Astrocyte of the spinal cord (primary cell): Measurements from ENCODE around the gene GRID1.

Experiments
- DNase-seq: peaks from one replicate; pipeline ENCODE4 v3.0.0; 2011; ENCODE audit warnings: low read depth, low spot score
- H3K4me3 ChIP-seq: 2 replicates; pipeline ENCODE4 v1.5.1; 2011; ENCODE audit warnings: low read depth, mild to moderate bottlenecking, low read length, moderate library complexity
- CTCF ChIP-seq: IDR thresholded peaks from 2 replicates; pipeline ENCODE4 v1.5.1; 2012; ENCODE audit warnings: low read depth, mild to moderate bottlenecking, low read length, inconsistent platforms
- in situ Hi-C: cut with HindIII; loops from 2 replicates; pipeline ENCODE4 v1.10.0; 2017; ENCODE audit warnings: low sequenced_read_pairs

GRID1 gene

DNA sequence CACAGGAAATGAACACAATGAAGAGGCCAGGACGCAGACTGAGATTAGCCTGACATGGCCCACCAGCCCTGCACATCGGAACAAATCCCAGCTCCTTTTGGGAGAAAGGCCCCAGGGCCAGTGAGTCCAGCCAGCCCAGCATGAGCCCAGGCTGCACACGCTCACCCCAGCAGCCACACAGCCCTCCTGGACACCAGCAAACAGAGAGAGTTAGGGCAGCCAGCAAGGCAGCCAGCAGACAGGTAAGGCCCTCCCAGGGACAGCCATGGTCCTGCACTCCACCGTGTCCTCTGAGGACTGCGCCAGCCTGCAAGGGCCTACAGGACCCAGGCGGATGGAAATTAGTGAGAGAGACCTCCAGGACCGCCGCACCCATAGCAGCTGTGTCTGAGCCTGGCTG lies 8.1 kb upstream of the GRID1 start:
- in situ Hi-C loops: no loop called here
- no peak for DNase-seq
- TF ChIP-seq CTCF: no peak
- H3K4me3 ChIP-seq: no peak overlapping the region

- no peak overlapping the region for H3K4me3 ChIP-seq
- no peak for TF ChIP-seq CTCF
- in situ Hi-C loops: no loop called here
- DNase-seq: no peak
Measured at GRCh38 chr10:86373828-86374227, 7.2 kb upstream of the GRID1 start.

DNA sequence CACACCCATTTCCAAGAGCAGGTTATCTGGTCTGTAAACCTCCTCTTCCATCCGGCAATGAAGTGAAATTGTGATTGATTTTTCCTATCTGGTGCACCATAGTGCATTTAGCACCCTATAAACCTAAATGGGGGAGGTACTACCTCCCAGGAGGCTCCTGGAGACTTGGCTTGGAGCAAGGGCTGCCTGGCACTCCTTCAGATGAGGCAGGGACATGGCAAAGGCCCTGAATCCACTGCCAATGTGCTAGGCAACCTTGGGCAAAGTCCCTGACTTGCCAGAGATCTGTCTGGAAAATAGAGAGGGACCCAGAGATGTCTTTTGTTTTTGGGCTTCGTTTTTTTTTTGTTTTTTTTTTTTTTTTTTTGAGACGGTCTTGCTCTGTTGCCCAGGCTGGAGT lies 6.7 kb upstream of the GRID1 start:
- in situ Hi-C loops: no loop called here
- DNase-seq: no peak
- no peak overlapping the region for H3K4me3 ChIP-seq
- TF ChIP-seq CTCF: no peak

- in situ Hi-C loops: no loop called here
- no peak for DNase-seq
- TF ChIP-seq CTCF: no peak
- H3K4me3 ChIP-seq: no peak overlapping the region
Measured at GRCh38 chr10:86372784-86373239, 6.2 kb upstream of the GRID1 start.

GRCh38 chr10:86372119-86372783 lies 5.7 kb upstream of the GRID1 start:
- no peak overlapping the region for H3K4me3 ChIP-seq
- TF ChIP-seq CTCF: no peak
- in situ Hi-C loops: no loop called here
- DNase-seq: no peak

GRCh38 chr10:86371691-86372090 lies 5.1 kb upstream of the GRID1 start:
- no peak overlapping the region for H3K4me3 ChIP-seq
- in situ Hi-C loops: no loop called here
- no peak for TF ChIP-seq CTCF
- DNase-seq: no peak

GRCh38 chr10:86371116-86371515 lies 4.5 kb upstream of the GRID1 start:
- DNase-seq: no peak
- in situ Hi-C loops: no loop called here
- TF ChIP-seq CTCF: no peak

More at GRCh38 chr10:86371116-86371515, 4.5 kb upstream of the GRID1 start:
- H3K4me3 ChIP-seq: no peak overlapping the region
